GM19240 (cell line): ENCODE data around the gene KCNJ12.
"Not testable (repeated sequence)": the region's sequence is repeated elsewhere in the genome, so short reads cannot be mapped to it uniquely, and the experiment has no call there.

Source experiments
- DNase-seq: peaks from one replicate; pipeline ENCODE4 v3.0.0; 2011; ENCODE audit warnings: low spot score; ENCODE audit not compliant: insufficient read length

The KCNJ12 gene

DNA sequence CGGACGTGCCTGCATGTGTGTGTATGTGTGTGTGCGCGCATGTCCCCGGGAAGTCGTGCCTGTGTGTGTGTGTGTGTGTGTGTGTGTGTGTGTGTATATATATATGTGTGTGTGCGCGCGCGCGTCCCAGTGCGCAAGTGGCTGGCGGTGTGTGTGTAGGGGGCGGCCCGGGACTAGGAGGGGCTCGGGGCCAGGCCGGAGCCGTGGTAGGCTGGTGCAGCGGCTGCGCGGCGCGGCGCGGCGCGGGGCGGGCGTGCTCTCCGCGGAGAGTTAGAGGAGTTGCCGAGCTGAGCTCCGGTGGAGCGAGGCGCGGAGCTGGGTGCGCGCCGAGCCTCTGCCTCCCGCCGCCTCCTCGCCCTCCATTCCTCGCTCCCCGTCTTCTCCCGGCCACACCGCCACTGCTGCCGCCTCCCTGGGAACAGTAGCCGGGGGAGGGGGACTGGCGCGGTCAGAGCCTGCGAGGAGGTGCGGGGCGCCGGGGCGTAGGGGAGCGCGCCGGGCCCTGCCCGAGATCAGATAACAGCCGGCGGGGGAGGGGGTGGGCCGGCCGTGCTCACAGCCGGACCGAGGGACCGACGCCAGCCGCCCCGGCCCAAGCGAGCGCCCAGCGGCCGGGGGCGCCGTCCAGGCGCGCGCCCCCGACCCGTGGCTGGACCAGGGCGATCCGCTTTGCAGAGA lies at the start of gene KCNJ12:
Gene KCNJ12, plus strand, starts transcription at position 277 of the 678 bp plus-strand sequence. CDS start 38,986 bp downstream, outside the sequence.
- no peak for DNase-seq

DNA sequence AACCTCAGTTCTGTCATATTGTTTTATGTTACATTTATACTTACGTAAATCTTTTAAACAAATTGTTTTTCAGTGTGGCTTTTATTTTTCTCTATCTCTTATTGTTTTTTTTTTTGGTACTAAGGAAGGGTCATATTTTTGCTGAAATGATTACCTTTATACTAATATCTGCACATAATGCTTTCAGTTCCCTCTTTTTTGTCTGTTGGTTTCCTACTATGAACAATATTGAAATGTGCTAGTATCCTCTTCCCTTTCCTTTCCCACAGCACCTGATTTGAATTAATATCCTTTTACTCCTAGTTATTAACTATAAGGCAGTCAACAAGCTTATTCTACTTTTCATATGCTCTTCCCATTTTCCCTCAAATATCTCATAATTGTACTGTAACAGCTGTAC lies 48.2 kb upstream of the KCNJ12 start:
- not testable (repeated sequence) for DNase-seq

DNA sequence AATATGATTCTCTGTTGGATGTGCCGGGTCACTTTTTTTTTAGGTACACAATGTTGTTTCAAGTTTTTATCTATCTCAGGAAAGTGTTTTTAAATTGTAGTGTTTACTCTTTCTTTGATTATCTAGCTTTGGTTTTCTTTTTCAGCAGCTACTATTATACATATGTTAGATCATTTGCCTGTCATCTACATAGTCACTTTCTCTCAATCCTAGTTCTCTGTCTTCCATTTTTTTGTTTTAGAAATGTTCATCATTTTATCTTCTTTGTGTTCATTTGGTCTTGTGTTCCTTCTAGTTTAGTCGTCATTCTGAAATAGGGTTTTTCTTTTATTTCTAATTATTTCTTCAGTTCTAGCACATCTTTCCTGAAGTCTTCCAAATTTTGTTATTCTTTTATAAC lies 47.4 kb upstream of the KCNJ12 start:
- not testable (repeated sequence) for DNase-seq

DNA sequence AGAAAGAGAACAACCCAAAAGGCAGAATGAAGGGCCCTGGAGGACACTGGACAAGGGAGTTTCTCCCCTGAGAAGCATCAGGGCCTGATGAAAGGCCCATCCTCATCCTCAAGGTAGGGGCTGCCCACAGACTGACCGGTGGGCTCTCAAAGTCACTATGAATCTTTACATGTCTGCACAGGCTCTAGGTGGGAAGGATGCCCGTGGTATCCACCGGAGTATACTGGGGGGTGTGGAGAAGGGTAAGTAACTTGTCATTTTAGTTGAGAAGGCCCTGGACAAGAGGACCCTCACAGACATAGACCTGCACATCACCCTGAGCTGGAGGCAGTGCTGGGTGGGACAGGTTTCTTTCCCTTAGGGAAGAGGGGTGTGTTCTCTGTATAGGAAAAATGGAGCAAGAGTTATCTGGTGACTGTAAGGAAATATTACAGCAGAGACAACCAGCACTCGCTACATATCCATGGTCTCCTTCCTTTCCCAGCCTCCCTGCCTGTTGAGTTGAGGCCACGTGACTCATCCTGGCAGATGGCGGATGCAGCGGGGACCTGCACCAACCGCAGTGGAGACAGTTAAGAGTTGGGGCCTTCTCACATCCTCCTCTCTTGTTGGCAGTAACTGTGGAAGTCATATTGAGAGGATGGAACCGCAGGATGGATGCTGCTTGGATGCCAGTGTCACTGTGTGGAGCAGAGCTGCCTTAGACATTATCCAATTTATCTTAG lies 45.6 kb upstream of the KCNJ12 start:
- DNase-seq, result no peak

DNA sequence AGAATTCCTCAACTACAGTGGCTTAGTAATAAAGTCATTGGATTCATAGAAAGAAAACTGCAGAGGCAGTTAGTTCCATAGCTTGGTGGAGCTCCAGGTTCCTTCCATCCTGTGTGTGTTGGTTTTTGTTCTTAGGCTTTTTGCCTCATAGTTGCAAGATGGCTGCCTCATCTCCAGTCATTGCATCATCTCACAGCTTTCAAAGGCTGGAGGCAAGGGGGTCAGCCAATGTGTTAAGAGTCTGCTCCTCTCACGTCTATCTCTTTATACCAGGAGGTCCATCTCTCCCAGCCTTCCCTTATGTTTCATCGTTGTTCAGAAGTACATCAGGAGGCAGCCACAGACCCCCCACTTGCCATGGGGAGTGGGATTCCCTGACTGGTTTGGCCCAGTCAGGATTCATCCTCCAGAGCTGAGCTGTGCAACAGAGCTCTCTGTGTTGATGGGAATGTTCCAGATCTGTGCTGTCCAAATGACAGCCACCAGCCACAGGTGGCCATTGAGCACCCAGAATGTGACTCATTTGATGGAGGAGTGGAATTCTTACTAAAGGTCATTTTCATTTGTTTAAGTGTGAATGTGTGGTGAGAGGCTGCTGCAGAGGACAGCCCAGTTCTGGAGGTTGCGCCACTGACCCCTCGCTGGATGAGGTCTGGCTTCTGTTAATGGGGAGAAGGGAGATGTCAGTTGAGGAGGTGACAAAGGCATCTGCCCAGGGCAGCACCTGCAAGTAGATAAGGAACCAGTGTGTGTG lies 39.4 kb upstream of the KCNJ12 start:
- DNase-seq, result not testable (repeated sequence)

DNA sequence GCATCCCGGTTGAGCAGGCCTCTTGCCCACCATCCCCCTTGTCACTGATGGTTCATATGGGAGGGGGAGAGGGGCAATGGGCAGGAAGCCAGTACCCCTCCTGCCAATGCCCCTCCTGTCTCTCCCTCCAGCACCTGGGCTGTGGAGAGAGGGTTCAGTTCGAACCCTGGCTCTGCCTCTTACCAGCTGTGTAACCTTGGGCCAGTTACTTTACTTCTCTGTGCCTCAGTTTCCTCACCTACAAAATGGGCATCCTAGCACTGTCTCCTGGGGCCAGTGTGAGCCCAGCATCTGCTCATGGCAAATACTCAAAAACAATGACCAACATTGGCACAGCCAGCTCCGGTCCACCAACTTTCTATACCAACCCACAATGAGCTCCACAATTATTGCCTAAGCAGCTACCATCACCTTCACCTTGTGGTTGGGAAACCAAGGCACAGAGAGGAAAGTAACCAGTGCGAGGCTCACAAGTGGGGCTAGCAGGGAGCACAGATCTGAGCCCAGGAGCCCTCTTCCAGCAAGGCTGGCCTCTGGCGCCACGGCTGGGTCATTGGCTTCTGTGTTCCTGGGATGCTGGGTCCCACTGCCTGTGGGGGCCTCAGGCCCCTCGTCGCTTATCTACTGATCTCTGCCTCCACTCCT lies 38.1 kb upstream of the KCNJ12 start:
- not testable (repeated sequence) for DNase-seq

DNA sequence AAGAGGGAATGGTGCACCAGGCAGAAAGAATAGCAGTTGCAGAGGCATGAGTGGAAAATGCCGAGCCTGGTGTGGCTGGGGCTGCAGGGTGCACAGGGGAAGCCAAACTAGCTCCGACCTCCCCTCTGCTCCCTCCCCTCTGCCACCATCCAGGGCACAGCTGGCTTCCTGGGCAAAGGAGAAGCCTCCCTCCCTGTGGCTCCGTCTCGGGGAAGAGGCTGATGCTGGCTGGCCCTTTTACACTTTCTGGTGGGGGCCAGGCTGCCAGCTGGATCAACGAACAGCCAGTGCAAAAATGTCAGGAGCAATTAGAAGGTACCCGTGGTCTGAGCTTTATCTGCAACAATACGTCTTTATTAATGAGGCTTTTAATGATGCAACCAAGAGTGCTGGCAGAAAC lies 37.1 kb upstream of the KCNJ12 start:
- no peak for DNase-seq

DNA sequence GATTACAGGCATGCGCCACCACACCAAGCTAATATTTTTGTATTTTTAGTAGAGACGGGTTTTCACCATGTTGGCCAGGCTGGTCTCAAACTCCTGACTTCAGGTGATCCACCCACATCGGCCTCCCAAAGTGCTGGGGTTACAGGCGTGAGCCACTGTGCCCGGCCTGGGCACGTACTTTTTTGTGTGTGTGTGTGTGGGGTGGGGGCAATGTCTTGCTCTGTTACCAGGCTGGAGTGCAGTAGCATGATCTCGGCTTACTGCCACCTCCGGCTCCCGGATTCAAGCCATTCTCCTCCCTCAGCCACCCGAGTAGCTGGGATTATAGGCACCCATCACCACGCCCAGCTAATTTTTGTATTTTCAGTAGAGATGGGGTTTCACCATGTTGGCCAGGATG lies 36.6 kb upstream of the KCNJ12 start:
- DNase-seq, result not testable (repeated sequence)

DNA sequence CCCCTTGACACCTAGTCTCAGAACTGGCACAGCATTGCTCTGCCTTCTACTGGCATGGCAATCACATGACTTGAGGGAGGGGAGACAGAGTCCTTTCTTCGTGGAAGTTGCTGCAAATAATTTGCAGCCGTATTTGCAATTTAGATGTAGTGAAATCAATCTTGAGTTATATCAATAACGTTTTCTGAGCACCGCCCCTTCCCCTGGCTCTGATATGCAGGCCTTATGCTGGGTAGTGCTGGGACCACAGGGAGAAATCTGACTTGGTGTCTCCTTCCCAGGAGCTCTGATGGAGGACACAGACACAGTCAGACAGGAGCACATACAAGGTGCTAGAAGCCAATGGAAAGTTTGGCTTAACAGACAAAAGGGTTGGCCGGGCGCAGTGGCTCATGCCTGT lies 35.8 kb upstream of the KCNJ12 start:
- not testable (repeated sequence) for DNase-seq

DNA sequence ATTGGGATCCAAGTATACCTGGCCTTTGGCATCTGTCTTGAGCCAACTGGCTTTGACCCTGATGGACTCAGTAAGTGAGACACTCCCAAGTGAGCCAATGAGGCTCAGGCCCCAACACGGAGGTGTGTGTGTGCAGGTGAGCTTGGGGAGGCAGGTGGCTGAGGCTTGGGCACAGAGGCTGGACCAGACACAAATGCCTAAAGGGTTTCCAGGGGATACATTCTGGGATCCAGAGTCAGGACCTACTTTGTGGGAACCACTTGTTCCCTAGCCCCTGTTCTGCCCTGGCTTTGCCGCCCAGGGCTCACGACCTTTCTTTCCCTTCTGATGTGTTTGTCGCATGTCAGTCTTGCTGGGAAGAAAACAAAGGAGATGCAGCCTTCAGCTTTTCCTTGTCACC lies 34.9 kb upstream of the KCNJ12 start:
- DNase-seq, result not testable (repeated sequence)

DNA sequence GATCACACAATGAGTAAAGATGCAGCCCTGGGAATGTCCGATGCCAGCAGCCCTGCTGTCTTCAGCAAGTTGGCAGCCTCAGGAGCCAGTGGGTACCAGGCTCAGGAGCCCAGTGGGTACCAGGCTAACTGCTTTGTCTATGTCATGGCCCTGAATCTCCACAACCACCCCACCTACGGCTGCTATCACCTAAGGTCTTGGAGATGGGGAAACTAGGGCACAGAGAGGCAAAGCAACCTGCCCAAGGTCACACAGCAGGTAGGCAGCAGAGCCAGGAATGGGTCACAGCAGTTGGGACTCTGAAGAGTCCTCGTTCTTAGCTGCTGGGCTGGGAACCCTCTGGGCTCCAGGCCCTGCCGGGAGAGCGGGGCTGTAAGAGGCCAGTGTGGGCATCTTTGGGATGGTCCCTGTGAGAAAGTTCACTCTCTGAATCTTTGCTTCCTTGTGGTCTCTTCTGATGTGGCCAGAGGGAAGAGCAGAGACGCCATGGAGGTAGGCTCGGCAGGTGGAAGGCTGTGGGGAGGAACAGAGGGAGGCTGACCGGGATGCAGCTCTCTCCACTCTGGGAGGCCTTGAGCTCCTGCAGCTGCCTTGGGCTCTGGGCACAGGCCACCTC lies 34.1 kb upstream of the KCNJ12 start:
- DNase-seq, result not testable (repeated sequence)

DNA sequence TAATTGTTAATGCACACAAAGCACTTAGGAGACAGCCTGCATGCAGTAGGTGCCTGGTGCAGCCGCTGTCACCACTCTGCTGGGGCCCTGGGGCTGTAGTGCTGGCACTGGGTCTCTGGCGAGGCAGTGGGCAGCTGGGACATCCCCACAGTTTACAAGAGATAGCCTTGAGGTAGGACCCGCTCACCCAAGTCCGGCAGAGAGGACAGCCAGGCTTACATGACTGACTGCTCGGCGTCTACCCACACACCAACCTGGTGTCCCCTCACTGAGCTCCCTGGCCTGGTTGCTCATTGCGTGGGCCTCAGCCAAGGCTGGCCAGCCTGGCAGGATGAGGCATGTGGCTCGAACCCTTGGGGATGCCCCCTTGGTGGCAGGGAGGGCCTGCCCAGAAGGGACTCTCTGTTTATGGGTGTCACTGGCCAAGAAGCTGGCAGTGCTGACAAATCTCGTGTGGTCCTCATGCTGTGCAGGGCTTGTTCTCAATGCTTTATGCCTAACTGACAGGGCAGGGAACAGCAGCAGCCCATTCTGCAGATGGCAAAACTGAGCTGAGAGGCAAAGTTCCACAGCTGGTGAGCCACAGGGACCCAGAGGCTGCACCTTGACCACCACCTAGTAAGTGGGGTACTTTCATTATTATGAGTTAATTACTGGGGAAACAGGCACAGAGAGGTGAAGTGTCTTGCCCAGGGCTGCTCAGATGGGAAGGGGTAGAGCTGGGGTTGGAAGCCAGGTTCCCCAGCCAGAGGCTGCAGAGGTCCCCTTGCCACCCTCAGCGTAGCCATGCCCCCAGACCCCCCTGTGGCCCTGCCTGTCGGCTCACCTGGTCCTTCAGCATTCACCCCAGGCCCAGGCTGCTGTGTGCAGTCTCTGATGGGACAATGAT lies 32.9 kb upstream of the KCNJ12 start:
- not testable (repeated sequence) for DNase-seq

DNA sequence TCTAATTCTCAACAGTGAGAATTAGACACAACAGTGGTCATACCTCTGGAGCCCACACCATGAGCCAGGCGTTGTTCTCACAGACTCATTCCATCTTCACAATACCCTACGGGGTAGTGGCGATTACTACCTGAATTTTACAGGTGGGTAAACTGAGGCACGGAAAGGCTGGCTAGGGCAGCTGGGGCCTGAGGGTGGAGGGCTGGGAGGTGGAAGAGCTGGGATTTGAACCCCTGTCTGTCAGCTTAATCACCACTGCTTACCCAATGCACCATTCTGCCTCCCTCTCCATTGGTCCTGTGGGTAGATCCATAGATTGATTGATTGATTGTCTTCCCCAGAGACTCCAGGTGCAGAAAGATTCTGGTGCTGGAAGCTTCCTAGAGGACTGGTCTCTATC lies 31.4 kb upstream of the KCNJ12 start:
- not testable (repeated sequence) for DNase-seq

DNA sequence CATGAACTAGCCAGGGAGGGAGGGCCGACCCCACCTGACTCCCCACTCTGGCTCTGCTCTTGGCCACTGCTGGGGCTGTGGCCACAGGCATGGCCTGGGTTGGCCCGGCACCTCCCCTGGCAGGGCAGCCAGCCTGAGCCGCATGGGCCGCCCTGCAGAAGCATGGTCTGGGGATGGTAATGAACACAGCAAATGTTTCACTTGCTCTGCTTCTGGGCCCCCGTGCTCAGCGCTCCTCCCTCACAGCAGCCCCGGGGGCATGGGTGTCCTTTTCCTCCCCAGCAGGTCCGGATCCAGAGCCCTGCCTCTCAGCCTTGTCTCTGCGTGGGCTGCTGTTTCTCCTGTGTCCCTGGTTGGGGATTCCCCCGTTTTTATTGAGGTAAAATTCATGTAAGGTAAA lies 30.9 kb upstream of the KCNJ12 start:
- no peak for DNase-seq

DNA sequence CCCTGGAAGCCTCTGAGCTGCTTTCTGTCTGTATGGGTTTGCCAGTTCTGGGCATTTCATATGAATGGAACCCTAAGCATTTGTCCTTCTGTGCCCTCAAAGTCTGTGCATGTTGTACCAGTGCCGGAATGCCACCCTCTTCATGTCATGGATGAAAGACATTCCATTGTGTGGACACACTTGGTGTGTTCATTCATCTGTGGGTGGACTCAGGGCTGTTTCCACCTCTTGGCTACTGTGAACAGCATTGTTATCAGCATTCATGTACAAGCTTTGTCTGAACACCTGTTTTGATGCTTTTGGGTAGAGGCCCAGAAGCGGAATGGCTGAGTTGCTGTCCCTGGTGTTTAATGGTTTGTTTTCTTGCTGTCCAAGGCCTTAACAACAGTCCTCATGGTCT lies 30.1 kb upstream of the KCNJ12 start:
- not testable (repeated sequence) for DNase-seq

DNA sequence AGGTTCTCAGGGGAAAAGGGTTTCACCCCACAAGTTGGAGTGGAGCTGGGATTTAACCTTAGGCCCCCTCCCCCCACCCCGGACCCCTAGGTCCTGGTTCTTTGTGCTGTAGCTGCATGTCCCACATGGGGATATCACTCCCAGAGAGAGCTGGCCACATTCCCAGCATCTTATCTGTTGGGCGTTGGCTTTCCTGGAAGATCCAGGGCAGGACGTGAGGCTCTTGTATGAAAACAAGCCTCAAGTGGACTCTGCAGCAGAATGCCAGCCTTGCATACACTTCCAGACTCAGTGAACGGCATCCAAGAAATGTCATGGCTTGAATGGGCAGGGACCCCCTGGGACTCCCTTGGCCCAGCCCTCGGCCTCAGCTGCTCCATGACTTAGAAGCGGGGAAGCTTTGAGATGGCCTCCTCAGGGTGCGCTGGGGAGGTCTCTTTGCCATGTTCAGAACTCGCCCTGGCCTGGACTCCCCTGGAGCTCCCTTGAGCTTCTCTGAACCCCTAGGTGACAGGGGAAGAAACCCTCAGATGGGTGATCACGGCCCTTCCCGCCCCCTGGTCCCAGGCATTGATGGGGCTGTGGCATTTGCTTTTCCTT lies 29.4 kb upstream of the KCNJ12 start:
- not testable (repeated sequence) for DNase-seq

DNA sequence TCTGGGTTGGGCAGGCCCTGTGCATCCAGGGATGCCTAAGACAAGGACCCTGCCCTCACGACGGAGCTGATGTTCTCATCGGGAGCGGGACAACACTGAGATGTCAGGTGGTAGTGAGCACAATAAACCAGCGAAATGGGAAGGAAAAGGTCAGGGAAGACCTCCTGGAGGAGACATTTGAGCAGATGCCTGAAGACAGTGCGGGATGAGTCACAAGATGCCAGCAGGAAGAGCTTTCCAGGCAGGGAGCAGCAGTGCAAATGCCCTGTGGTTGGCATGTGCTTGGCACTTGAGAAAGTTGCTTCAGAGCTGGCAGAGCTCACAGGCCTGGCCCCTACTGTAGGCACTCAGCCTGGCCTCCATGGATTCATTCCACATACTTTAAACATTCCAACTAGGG lies 28.5 kb upstream of the KCNJ12 start:
- DNase-seq, result not testable (repeated sequence)

DNA sequence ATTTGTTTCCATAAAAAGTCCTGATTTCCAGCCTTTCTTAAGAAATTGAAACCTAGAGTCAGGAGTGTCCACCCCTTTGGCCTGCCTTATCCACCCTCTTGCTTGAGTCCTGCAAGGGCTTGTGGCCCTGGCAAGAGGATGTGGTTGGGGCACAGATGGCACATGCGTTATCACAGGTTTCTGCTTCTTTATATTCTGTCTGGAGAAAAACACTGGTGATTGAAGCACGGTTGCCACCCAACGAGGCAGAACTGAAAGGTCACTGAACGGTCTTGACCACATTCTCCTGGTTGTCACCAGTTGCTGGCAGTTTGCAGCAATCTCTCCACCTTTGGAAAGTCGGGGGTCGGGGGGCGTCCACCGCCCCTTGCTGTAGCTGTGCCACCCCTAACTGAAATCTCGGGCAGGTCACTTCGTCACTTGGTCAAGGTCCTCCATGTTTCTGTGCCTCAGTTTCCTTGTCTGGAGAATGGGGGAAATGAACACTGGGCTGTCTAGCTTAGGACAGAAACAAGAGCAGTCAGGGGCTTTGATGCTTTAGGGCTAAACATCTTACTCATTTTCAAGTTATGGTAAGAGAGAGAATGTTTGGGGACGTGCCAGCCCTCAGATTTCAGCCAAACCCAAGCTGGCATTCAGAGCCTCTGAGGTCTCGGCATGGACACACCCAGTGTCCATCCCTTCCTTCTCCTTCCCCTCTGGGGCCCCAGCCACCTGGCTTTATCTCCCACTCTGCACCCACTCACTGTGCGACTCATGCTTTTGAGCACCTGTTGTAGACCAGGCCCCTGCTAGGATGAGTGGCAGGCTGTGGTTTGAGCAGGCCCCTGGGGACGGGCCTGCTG lies 27.9 kb upstream of the KCNJ12 start:
- DNase-seq, result not testable (repeated sequence)

DNA sequence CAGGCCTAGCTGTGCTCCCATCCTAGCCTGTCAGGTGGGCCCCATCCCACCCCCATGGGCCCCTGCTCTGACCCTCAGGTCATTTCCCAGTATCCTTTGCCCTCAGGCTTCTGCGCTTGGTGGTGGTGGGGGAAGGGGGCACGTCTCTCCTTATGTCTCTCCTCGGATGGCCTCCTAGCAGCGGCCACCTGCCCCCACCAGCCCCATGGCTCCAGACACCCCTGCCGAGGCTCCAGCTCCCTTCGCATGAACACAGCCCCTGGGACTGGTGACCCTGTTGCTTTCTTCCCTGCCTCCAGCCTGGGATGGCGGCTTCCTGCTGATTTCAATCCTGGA lies 27.3 kb upstream of the KCNJ12 start:
- not testable (repeated sequence) for DNase-seq
